HUDEP-2 (cell line): ENCODE measurements around the gene MTFR1L.

ENCODE experiments used
- DNase-seq, 76 experiments: peaks; one replicate each; lab custom pipeline; 2025; ENCODE audit not compliant: unreplicated experiment in 76 of 76; lab: John Stamatoyannopoulos, UW

MTFR1L gene

DNA sequence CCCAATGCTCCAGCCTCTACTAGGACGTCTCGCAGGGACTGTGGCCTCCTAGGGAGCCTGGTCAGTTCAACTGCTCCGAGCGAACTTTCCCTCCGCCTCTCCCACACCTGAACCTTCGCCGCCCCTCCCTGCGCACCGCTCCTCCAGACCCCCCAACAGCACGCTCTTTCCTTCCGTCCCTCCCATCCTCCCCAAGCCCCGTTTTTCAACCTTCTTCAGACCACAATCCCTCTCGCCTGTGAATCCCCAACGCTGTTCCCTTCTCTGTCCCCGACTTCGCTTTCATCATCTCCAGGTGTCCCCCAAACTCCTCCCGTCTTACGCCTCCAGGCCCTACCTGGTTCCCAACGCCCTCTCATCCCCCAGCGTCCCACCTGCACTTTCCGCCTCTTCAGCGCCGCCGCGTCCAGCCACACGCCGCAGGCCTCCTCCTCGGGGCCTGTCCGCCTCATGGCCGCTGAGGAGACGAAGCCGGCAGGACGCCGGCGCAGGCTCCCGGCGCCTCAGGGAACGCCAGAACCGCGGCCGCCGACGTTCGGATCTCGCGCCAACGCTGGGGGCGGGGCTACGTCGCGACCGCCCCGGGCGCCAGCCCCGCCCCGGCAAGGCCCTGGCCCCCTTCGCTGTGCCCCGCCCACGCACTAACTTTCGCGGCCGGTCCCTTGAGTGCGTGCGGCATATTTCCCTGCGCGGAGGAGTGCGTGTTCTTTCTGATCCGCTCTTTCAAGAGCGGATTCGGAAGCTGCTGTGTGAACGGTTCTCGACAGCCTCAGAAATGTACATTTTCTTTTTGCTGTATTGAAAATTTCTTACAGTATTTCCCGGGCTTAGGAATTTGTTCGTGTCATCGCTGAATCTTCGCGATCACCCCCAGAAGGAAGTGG, 39.4 kb downstream of the MTFR1L start, which contains the start of gene AUNIP:
AUNIP (minus strand) TSS at position 552 of the 884 bp plus-strand sequence; CDS start at position 452, 100 bp downstream.
- DNase-seq: peak in 73 of 76 experiments; percentile 30 to 90 (median 80)

DNA sequence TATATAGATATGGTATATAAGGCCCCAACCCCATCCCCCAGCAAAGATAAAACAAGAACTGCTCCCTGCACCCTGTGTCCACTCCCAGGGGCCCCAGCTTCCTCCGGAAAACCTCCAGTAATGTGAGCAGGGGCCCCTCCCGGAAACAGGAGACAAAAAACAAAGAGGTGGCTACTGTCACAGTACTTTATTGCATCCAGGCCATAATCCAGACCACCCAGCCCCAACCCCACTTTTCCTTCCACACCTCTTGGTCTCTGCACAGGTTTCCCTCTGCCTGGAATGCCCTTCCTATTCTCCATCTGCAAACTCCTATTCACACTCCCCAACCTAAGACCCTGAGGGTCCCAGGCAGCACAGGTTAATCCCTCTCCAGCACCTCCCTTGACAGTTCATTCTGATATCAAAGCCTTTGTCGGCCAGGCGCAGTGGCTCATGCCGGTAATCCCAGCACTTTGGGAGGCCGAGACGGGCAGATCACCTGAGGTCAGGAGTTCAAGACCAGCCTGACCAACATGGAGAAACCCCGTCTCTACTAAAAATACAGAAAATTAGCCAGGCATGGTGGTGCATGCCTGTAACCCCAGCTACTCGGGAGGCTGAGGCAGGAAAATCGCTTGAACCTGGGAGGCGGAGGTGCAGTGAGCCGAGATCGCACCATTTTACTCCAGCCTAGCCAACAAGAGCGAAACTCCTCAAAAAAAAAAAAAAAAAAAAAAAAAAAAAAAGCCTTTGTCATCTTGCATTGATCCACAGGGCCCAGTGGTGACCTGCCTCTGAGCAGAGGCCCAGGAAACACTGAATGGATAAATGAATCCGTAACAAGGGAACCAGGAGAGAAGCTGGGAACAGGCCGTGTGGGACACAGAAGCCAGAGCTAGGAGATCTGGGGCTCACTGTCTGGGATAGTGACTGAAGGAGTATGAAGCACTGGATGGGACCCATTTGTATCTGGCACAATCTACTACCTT, 41.8 kb downstream of the MTFR1L start:
- peak in 3 of 76 experiments; percentile 10 to 31 (median 15) for DNase-seq

GRCh38 chr1:25862785-25863485, 43.2 kb downstream of the MTFR1L start:
- no peak for DNase-seq

DNA sequence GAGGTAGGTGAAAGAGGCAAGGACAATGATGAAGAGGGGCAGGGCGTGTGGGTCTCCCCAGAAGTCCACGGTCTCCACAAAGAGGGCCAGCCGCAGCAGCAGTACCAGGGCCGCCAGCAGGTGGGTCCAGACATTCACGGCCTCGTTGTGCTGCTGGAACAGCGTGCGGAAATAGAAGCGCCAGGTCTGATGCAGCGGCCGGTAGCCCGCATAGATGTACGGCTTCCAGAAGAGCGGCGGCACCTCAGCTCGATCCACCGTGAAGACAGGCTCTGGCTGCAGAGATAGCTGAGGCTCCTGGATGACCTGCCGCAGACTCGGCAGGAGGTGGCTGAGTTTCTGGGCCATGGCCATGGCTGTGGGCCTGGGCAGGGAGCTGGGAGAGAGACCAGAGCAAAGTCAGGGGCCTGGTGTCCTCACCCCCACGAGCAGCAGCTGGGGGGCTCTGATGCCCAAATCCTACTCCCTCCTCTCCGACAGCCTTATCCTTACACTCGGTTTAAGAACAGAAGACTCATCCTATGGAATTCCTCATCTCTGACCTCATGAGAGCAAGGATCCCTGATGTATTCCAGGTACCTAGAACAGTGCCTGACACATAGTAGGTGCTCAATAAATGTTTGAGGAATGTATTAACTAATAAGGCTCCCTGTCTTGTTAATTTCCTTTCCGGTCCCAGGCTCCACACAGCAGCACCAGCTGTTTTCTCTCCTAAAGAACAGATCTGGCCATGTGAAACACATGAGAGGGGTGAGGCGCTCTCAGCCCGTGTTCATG, 43.9 kb downstream of the MTFR1L start:
- DNase-seq: no peak

DNA sequence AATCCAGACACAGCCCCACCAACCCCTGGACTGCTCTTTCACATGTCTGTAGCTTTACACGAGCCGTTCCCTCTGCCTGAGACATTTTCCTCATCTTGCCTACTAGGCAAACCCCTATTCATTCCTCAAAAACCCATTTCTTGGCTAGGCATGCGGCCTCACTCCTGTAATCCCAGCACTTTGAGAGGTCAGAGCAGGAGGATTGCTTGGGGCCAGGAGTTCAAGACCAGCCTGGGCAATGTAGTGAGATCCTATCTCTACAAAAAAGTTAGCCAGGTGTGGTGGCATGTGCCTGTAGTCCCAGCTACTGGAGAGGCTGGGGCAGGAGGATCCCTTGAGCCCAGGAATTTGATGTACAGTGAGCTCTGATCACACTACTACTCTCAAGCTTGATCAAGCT, 44.7 kb downstream of the MTFR1L start:
- no peak for DNase-seq

GRCh38 chr1:25866288-25866687, 46.5 kb downstream of the MTFR1L start:
- DNase-seq: no peak

GRCh38 chr1:25867210-25867991, 47.6 kb downstream of the MTFR1L start:
- DNase-seq: no peak

DNA sequence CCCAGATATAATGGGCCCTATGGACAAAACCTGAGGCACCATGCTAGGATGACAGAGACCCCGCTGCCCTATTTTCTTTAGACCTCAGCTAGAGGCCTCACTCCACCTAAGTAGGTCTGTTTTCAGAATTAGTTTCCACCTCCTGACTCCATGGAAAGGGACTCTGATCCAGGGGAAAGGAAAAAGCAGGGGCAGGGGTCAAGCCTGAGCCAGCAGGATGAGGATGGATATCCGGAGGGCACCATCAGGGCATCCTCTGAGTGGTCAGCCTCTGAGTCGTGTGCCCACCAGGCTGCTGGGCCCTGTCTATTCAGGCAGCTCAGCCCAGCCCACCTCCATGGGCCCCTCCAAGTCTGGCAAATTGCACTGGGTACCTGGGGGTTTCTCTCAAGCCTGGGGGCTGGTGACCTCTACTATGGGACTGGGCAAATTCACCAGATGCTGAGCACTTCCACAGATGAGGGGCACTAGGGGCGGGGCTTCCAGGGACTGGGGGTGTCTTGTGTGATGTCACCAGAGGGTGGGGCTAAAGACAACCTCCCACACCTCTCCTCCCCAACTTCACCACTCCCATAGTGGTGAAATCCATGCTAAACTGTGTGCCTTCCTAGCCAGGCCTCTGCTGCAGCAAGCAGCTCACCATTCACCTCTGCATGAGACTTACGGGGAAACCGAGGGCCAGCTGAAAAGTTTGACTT, 50.3 kb downstream of the MTFR1L start:
- DNase-seq: no peak

DNA sequence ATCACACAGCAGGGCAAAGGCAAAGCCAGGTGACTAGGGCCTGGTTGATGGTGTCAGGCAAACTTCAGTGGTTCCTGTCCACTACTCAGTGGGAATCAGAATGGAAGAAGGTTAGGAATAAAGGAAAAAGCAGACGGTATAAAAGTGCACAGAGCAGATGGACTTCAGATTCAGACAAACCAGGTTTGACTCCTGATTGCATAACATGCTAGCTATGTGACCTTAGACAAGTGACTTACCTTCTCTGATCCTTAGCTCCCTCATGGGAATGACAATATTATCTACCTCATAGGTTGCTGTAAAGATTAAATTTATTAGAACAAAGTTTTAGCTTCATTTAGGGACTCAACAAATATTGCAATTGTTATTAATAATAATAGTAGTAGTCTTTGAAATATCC, 50.9 kb downstream of the MTFR1L start:
- no peak for DNase-seq

DNA sequence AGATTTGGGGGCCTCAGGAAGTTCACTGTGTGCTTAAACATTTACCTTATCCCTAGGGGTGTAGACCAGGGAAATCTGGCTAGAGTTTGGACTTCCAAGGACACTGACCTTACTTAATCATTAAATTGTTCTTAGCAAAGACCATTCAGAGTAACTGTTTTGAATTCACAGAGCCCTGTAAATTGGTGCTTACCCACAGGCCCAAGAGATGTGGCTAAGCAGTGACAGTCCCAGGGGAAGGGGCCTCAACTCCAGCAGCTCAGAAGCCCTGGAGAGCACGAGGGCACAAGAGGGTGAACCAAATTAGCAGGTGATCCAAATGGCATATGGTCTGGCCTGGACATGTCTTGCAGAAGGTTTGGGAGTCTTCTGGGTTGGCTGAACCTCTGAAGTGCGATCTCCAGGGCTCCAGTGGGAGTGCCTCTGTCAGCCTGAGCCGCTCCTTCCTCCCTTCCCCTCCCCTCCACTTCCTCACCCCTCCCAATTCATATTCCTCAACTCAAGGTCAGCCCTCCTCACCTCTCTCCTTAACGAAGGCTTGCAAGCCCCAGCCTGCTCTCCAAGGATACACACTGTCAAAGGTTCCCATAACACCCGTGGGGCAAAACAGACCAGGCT, 51.4 kb downstream of the MTFR1L start:
- no peak for DNase-seq

- DNase-seq: no peak
Measured at GRCh38 chr1:25871704-25872494, 52.1 kb downstream of the MTFR1L start.

DNA sequence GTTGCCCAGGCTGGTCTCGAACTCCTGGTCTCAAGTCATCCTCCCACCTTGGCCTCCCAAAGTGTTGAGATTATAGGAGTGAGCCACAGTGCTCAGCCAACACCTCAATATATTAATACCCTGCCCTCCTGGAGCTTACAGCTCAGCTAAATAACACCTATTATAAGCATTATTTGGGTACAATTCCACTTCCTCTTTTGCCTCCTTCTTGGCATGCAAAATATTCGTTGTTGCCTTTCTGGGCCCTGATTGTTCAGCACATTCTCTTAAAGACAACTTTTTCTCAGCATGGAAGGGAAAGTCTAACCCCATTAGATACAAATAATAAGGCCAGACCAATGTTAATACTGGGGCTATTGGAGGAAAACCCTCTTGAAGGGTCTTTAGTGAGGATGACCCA, 53.0 kb downstream of the MTFR1L start:
- no peak for DNase-seq

- DNase-seq: peak in 50 of 76 experiments; percentile 3 to 55 (median 24)
Measured at GRCh38 chr1:25873120-25873519, 53.4 kb downstream of the MTFR1L start.

GRCh38 chr1:25874209-25874608, 54.5 kb downstream of the MTFR1L start:
- no peak for DNase-seq

DNA sequence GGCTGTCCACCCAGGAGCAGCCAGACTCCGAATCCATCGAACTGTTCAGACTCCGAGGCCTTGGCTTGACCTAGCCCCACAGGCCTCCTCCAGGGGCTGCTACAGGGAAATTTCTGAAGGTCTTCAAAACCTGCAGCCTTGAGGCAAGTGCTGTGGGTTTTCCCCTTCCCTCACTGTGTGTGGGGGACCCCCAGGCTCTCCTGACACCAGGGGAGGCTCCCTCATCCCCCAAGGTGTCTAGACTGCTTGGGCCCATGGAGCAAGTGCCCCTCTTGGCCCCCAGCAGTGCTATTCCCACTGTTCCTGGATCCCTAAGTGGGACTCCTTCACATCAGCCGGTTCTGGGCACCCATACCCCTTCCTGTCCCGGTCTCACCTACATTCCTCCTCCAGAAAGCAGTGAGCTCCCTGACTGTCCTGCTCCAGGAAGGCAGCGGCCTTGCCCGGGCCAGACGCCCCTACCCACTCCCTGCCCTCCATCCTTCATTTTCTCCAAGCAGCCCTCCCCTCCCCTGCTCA, 54.9 kb downstream of the MTFR1L start:
- peak in 1 of 76 experiments; percentile 42 for DNase-seq

DNA sequence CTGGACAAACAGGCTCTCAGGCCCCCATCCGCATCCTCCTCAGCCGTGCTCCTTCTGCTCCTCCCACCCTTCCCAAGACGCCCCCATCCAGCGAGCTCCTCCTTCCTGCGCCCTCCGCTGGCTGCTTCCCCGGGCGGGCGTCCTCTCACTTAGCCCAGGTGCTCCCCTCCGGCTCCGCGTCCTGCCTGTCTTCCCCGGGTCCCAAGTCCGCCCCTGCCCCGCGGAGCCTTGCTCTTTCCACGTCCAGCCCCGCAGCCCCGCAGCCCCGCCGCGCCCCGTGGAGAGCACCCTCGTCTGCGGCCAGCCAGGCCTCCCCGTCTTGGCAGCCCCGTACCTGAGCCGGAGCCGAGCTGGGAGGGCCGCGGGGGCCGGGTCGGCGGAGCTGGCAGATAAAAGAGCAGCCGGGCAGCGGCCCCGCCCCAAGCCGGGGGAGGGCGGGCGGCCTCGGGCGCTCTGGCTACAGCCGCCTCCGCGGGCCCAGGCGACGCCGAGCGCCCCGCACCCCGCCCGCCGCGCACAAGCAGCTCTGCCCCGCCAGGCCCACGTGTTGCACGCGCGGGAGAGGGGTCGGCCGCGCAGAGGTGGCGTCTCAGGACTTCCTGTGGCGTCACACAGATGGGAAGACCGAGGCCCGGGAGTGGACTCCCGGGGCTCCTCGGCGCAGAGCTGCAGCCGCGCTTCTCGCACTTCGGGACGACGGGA, 55.6 kb downstream of the MTFR1L start, which contains the start of gene PAQR7:
PAQR7 (minus strand) TSS at position 555 of the 702 bp plus-strand sequence. CDS start 11,869 bp downstream, outside the sequence.
- DNase-seq: peak in 67 of 76 experiments; percentile 12 to 83 (median 63)
